22Rv1 (cell line): ENCODE results near the gene EPB41L4B.

ENCODE experiments used
- CTCF ChIP-seq: fragments of 450-650 bp; IDR thresholded peaks from 2 replicates; pipeline ENCODE4 v1.5.1; 2017; ENCODE audit warnings: mild to moderate bottlenecking
- ZFX ChIP-seq: fragments of 450-650 bp; IDR thresholded peaks from 2 replicates; pipeline ENCODE4 v1.6.1; 2017; ENCODE audit warnings: antibody characterized with exemption, borderline replicate concordance

- TF ChIP-seq CTCF, result no peak
- TF ChIP-seq ZFX, result no peak
Measured at GRCh38 chr9:109310486-109310901, 10.4 kb downstream of the EPB41L4B start.
